Trophoblast cell (in vitro differentiated cells and primary cell): ENCODE measurements around the gene SF3B6.

Experiments
- DNase-seq, 2 donors: peaks; one replicate each; pipeline ENCODE4 v3.0.0-alpha.2; 2016
- H2AFZ ChIP-seq: 2 replicates; pipeline ENCODE4 v1.6.1; 2013; ENCODE audit warnings: low read length, moderate library complexity, mild to moderate bottlenecking; ENCODE audit not compliant: insufficient read depth, poor library complexity
- H2AK5ac ChIP-seq: 2 replicates; pipeline ENCODE4 v1.6.1; 2013; ENCODE audit warnings: mild to moderate bottlenecking, low read length
- H2BK120ac ChIP-seq: 2 replicates; pipeline ENCODE4 v1.6.1; 2013; ENCODE audit warnings: low read length, mild to moderate bottlenecking, moderate library complexity; ENCODE audit not compliant: insufficient read depth, poor library complexity
- H2BK12ac ChIP-seq: 2 replicates; pipeline ENCODE4 v1.6.1; 2013; ENCODE audit warnings: mild to moderate bottlenecking, low read length, moderate library complexity
- H2BK5ac ChIP-seq: 2 replicates; pipeline ENCODE4 v1.6.1; 2013; ENCODE audit warnings: low read length, low read depth, moderate library complexity, mild to moderate bottlenecking; ENCODE audit not compliant: poor library complexity
- H3K14ac ChIP-seq: 2 replicates; pipeline ENCODE4 v1.6.1; 2013; ENCODE audit warnings: mild to moderate bottlenecking, low read length
- H3K18ac ChIP-seq: 2 replicates; pipeline ENCODE4 v1.6.1; 2013; ENCODE audit warnings: mild to moderate bottlenecking, low read length
- H3K23ac ChIP-seq: 2 replicates; pipeline ENCODE4 v1.6.1; 2013; ENCODE audit warnings: low read length
- H3K27ac ChIP-seq: 2 replicates; pipeline ENCODE4 v1.5.1; 2013; ENCODE audit warnings: low read depth, mild to moderate bottlenecking, inconsistent platforms, low read length, moderate library complexity
- H3K27me3 ChIP-seq: 2 replicates; pipeline ENCODE4 v1.6.1; 2013; ENCODE audit warnings: inconsistent platforms, mild to moderate bottlenecking, low read length, moderate library complexity; ENCODE audit not compliant: insufficient read depth
- H3K36me3 ChIP-seq, 2 experiments: 1 replicate in 1 of 2; 2 replicates in 1 of 2; pipeline ENCODE4 v1.6.1; 2013; ENCODE audit warnings: low read length in 2 of 2, mild to moderate bottlenecking in 2 of 2, moderate library complexity in 1 of 2; ENCODE audit not compliant: insufficient read depth in 2 of 2, control insufficient read depth in 1 of 2
- H3K4ac ChIP-seq: 2 replicates; pipeline ENCODE4 v1.6.1; 2013; ENCODE audit warnings: low read depth, mild to moderate bottlenecking, low read length, moderate library complexity
- H3K4me1 ChIP-seq, 2 experiments: 1 replicate in 1 of 2; 2 replicates in 1 of 2; pipeline ENCODE4 v1.6.1; 2013; ENCODE audit warnings: low read length in 2 of 2, mild to moderate bottlenecking in 2 of 2, moderate library complexity in 1 of 2; ENCODE audit not compliant: insufficient read depth in 2 of 2, control insufficient read depth in 1 of 2
- H3K4me2 ChIP-seq: 2 replicates; pipeline ENCODE4 v1.6.1; 2013; ENCODE audit warnings: inconsistent platforms, mild to moderate bottlenecking, low read length, moderate library complexity
- H3K4me3 ChIP-seq: 2 replicates; pipeline ENCODE4 v1.5.1; 2013; ENCODE audit warnings: mild to moderate bottlenecking, low read depth, low read length, inconsistent platforms
- H3K79me1 ChIP-seq: one replicate; pipeline ENCODE4 v1.6.1; 2013; ENCODE audit warnings: low read length
- H3K79me2 ChIP-seq: 2 replicates; pipeline ENCODE4 v1.6.1; 2013; ENCODE audit warnings: low read length, mild to moderate bottlenecking; ENCODE audit not compliant: control insufficient read depth, insufficient read depth, poor library complexity
- H3K9ac ChIP-seq: 2 replicates; pipeline ENCODE4 v1.6.1; 2013; ENCODE audit warnings: mild to moderate bottlenecking, low read length
- H3K9me3 ChIP-seq: 2 replicates; pipeline ENCODE4 v1.6.1; 2013; ENCODE audit warnings: low read depth, mild to moderate bottlenecking, control low read depth, inconsistent platforms, low read length; ENCODE audit not compliant: insufficient read depth
- H4K12ac ChIP-seq: 2 replicates; pipeline ENCODE4 v1.6.1; 2013; ENCODE audit warnings: low read depth, mild to moderate bottlenecking, low read length, moderate library complexity
- H4K8ac ChIP-seq: 2 replicates; pipeline ENCODE4 v1.6.1; 2013; ENCODE audit warnings: low read depth, mild to moderate bottlenecking, low read length, moderate library complexity
- H4K91ac ChIP-seq: one replicate; pipeline ENCODE4 v1.6.1; 2013; ENCODE audit warnings: low read depth, mild to moderate bottlenecking, low read length, moderate library complexity
- WGBS: extraction: QIAGEN DNeasy Blood & Tissue Kit; methylation state at CpG from one replicate; pipeline ENCODE4 v1.1.7; 2013; ENCODE audit warnings: missing lambda C conversion rate; ENCODE audit not compliant: insufficient read length, insufficient coverage; ENCODE audit errors: extremely low coverage; 5-methylcytosine and 5-hydroxymethylcytosine counted together

The SF3B6 gene

GRCh38 chr2:24076849-24077534 lies 866 bp upstream of the SF3B6 start:
- Histone ChIP-seq H4K91ac (peak overlapping the region; percentile 65), H3K4ac (peak overlapping the region; percentile 13), H3K79me2 (peaks cover 3% of the 10 kb centered on the region), H3K36me3 (peaks cover 4 to 17% of the 10 kb centered on the region in 2 experiments), H3K18ac (peak overlapping the region; percentile 51), H2BK120ac (no peak overlapping the region), H2AK5ac (no peak overlapping the region), H2AFZ (peak overlapping the region; percentile 66), H3K9me3 (no peaks in the 10 kb centered on the region), H3K27ac (peak overlapping the region; percentile 50), H4K12ac (peak overlapping the region; percentile 56), H3K23ac (no peak overlapping the region), H3K9ac (peak overlapping the region; percentile 74), H4K8ac (peak overlapping the region; percentile 86), H3K4me1 (peaks cover 0 to 6% of the 10 kb centered on the region in 2 experiments), H2BK12ac (no peak overlapping the region), H3K14ac (peak overlapping the region; percentile 38), H3K4me3 (peak overlapping the region; percentile 79), H3K4me2 (peak overlapping the region; percentile 93), H3K79me1 (peaks cover 8% of the 10 kb centered on the region), H3K27me3 (no peaks in the 10 kb centered on the region), H2BK5ac (no peak overlapping the region)
- peak; percentile 11 to 45 for DNase-seq
- WGBS, result no CpG with 5 or more reads among the region's 41 CpGs

GRCh38 chr2:24075259-24075658 lies 867 bp downstream of the SF3B6 start:
- H4K12ac ChIP-seq, result no peak overlapping the region

GRCh38 chr2:24073816-24074215 lies 2.3 kb downstream of the SF3B6 start:
- peaks cover 0 to 6% of the 10 kb centered on the region in 2 experiments for H3K4me1 ChIP-seq
- no peak overlapping the region for H3K23ac ChIP-seq
- no peak overlapping the region for H3K27ac ChIP-seq
- H4K91ac ChIP-seq, result no peak overlapping the region
- H3K9ac ChIP-seq, result no peak overlapping the region
- no peak overlapping the region for H2BK12ac ChIP-seq
- H3K18ac ChIP-seq, result no peak overlapping the region
- H2AFZ ChIP-seq, result no peak overlapping the region
- H2BK5ac ChIP-seq, result no peak overlapping the region
- peaks cover 13 to 17% of the 10 kb centered on the region in 2 experiments for H3K36me3 ChIP-seq
- no CpG with 5 or more reads among the region's 6 CpGs for WGBS
- H3K4me3 ChIP-seq, result no peak overlapping the region
- H4K8ac ChIP-seq, result no peak overlapping the region
- no peak overlapping the region for H2BK120ac ChIP-seq
- no peak overlapping the region for H4K12ac ChIP-seq
- H3K9me3 ChIP-seq, result peaks cover 2% of the 10 kb centered on the region
- H3K79me2 ChIP-seq, result peaks cover 3% of the 10 kb centered on the region
- H3K4ac ChIP-seq, result peak overlapping the region; percentile 43
- H2AK5ac ChIP-seq, result no peak overlapping the region
- no peaks in the 10 kb centered on the region for H3K27me3 ChIP-seq
- DNase-seq, result no peak
- peaks cover 8% of the 10 kb centered on the region for H3K79me1 ChIP-seq
- H3K14ac ChIP-seq, result no peak overlapping the region
- H3K4me2 ChIP-seq, result no peak overlapping the region

More at GRCh38 chr2:24075259-24075658, 867 bp downstream of the SF3B6 start:
- Histone ChIP-seq H2AFZ (no peak overlapping the region), H3K23ac (no peak overlapping the region), H3K14ac (no peak overlapping the region), H3K4me1 (peaks cover 0 to 6% of the 10 kb centered on the region in 2 experiments), H2AK5ac (no peak overlapping the region), H3K79me1 (peaks cover 8% of the 10 kb centered on the region), H2BK5ac (no peak overlapping the region), H2BK12ac (no peak overlapping the region), H3K4me3 (no peak overlapping the region), H3K4me2 (peak overlapping the region; percentile 48), H3K9ac (no peak overlapping the region), H2BK120ac (no peak overlapping the region), H4K91ac (no peak overlapping the region), H3K4ac (no peak overlapping the region), H3K27me3 (no peaks in the 10 kb centered on the region), H4K8ac (no peak overlapping the region), H3K36me3 (peaks cover 6 to 13% of the 10 kb centered on the region in 2 experiments), H3K18ac (no peak overlapping the region), H3K9me3 (no peaks in the 10 kb centered on the region), H3K27ac (no peak overlapping the region), H3K79me2 (peaks cover 3% of the 10 kb centered on the region)
- DNase-seq, result peak in 1 of 2 donors; percentile 14
- no CpG with 5 or more reads among the region's 5 CpGs for WGBS

GRCh38 chr2:24072259-24072658 lies 3.9 kb downstream of the SF3B6 start:
- peaks cover 7% of the 10 kb centered on the region for H3K79me1 ChIP-seq
- no peak overlapping the region for H2BK120ac ChIP-seq
- whole genome bisulfite sequencing, result no CpG with 5 or more reads among the region's 4 CpGs

More at GRCh38 chr2:24072259-24072658, 3.9 kb downstream of the SF3B6 start:
- Histone ChIP-seq H4K12ac (no peak overlapping the region), H3K4me3 (no peak overlapping the region), H3K9ac (no peak overlapping the region), H4K8ac (no peak overlapping the region), H4K91ac (no peak overlapping the region), H3K4me1 (peaks cover 0 to 2% of the 10 kb centered on the region in 2 experiments), H3K23ac (no peak overlapping the region), H2BK5ac (no peak overlapping the region), H3K4me2 (no peak overlapping the region), H2AFZ (no peak overlapping the region), H3K79me2 (peaks cover 3% of the 10 kb centered on the region), H3K36me3 (peaks cover 14 to 20% of the 10 kb centered on the region in 2 experiments), H3K18ac (no peak overlapping the region), H3K9me3 (peaks cover 2% of the 10 kb centered on the region), H3K27ac (no peak overlapping the region), H2AK5ac (no peak overlapping the region), H3K4ac (no peak overlapping the region), H3K14ac (no peak overlapping the region), H3K27me3 (no peaks in the 10 kb centered on the region), H2BK12ac (no peak overlapping the region)
- no peak for DNase-seq
